Activated naive CD4-positive, alpha-beta T cell (primary cell): ENCODE measurements around the gene TMEM174.
A peak's percentile ranks its signal among the peaks of the same experiment; 100 is the strongest.
"Not testable (repeated sequence)": the region's sequence is repeated elsewhere in the genome, so short reads cannot be mapped to it uniquely, and the experiment has no call there.

Source experiments
- DNase-seq, 4 experiments: peaks; one replicate each; lab custom pipeline; 2025; lab: John Stamatoyannopoulos, UW

Gene TMEM174

GRCh38 chr5:73196201-73196600, 23.2 kb downstream of the TMEM174 start:
- no peak for DNase-seq

GRCh38 chr5:73197637-73198257, 24.8 kb downstream of the TMEM174 start:
- no peak for DNase-seq

- DNase-seq, result no peak
Measured at GRCh38 chr5:73198833-73199592, 26.0 kb downstream of the TMEM174 start.

- no peak for DNase-seq
Measured at GRCh38 chr5:73199671-73200070, 26.7 kb downstream of the TMEM174 start.

- DNase-seq, result peak; percentile 31 to 56 (median 50)
Measured at GRCh38 chr5:73201547-73202513, 28.8 kb downstream of the TMEM174 start.

- no peak for DNase-seq
Measured at GRCh38 chr5:73204332-73204731, 31.3 kb downstream of the TMEM174 start.

GRCh38 chr5:73204733-73205132, 31.7 kb downstream of the TMEM174 start:
- DNase-seq, result no peak

GRCh38 chr5:73205305-73205704, 32.3 kb downstream of the TMEM174 start:
- no peak for DNase-seq

- not testable (repeated sequence) for DNase-seq
Measured at GRCh38 chr5:73207239-73207638, 34.2 kb downstream of the TMEM174 start.

- not testable (repeated sequence) for DNase-seq
Measured at GRCh38 chr5:73209075-73209474, 36.1 kb downstream of the TMEM174 start.

- not testable (repeated sequence) for DNase-seq
Measured at GRCh38 chr5:73212693-73213092, 39.7 kb downstream of the TMEM174 start.

GRCh38 chr5:73213566-73213998, 40.6 kb downstream of the TMEM174 start:
- DNase-seq, result no peak

- no peak for DNase-seq
Measured at GRCh38 chr5:73214306-73214705, 41.3 kb downstream of the TMEM174 start.

- no peak for DNase-seq
Measured at GRCh38 chr5:73214996-73215395, 42.0 kb downstream of the TMEM174 start.

GRCh38 chr5:73215531-73215890, 42.5 kb downstream of the TMEM174 start:
- no peak for DNase-seq

- peak in 2 of 4 experiments; percentile 24 to 50 for DNase-seq
Measured at GRCh38 chr5:73215891-73216610, 43.1 kb downstream of the TMEM174 start.

GRCh38 chr5:73218552-73219171, 45.7 kb downstream of the TMEM174 start:
- DNase-seq, result no peak

- not testable (repeated sequence) for DNase-seq
Measured at GRCh38 chr5:73219336-73219735, 46.3 kb downstream of the TMEM174 start.

- no peak for DNase-seq
Measured at GRCh38 chr5:73221161-73221560, 48.2 kb downstream of the TMEM174 start.

GRCh38 chr5:73221726-73222125, 48.7 kb downstream of the TMEM174 start:
- DNase-seq, result no peak

- DNase-seq, result no peak
Measured at GRCh38 chr5:73222173-73222572, 49.2 kb downstream of the TMEM174 start.
